ENCODE measurements around the gene SLAMF7.
"Not testable (repeated sequence)": the region's sequence is repeated elsewhere in the genome, so short reads cannot be mapped to it uniquely, and the experiment has no call there.

The SLAMF7 gene

DNA sequence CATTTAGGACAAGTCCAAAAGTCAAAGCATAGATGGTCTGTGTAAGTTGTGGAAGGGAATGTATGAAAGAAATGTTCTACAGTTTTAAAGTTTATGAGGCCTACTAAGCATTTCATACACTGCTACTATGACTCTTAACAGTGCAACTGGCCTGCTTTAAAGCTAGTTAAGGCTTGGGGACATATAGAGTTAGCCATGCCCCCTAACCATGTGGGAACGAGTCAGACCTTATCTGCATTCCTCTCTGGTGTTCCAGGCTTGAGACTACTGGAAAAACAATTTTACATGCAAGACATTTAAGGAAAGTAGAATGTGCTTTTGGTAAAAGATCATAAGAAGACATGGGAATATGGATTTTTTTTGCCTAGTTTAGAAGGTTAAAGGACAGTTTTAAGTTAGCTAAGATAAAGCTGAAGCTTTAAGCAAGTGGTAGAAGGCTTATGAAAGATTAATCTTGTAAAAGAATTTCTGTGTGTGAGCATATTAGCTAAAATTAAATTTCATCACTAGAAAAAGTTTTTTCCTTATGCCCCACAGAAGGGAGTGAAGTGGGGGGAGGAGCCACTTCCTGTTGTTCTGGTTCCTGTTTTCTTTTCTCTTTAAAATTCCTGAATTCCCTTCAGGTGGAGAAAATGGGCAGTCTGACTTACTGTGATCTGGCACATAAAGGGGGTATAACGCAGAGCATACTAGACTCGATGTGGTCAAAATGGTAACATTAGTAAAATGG, 18.5 kb upstream of the SLAMF7 start:
- in situ Hi-C loops (cut with MboI; ENCODE audit: low sequenced_read_pairs): no loop called here

DNA sequence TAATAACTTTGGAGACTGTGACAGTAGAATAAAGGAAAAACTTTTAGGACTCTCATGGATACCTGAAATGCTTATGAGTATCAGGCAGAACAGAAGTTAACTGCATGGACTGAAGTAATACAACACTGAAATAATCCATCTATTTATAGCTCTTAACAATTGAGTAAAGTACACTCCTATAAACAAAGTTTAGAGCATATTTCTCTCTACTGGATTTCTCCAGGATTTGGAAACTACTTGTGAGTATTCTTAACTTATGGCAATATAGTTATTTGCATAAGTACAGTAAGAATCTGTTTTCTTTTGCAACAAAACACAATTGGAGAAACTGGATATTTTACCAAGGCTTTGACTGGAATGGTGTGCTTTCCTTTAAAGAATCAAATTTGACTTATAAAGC, 17.6 kb upstream of the SLAMF7 start:
- in situ Hi-C loops (cut with MboI; ENCODE audit: low sequenced_read_pairs): no loop called here

- in situ Hi-C loops (cut with MboI; ENCODE audit: low sequenced_read_pairs): no loop called here
Measured at GRCh38 chr1:160722726-160723125, 16.3 kb upstream of the SLAMF7 start.

GRCh38 chr1:160723332-160723731, 15.7 kb upstream of the SLAMF7 start:
- in situ Hi-C loops (cut with MboI; ENCODE audit: low sequenced_read_pairs): no loop called here

DNA sequence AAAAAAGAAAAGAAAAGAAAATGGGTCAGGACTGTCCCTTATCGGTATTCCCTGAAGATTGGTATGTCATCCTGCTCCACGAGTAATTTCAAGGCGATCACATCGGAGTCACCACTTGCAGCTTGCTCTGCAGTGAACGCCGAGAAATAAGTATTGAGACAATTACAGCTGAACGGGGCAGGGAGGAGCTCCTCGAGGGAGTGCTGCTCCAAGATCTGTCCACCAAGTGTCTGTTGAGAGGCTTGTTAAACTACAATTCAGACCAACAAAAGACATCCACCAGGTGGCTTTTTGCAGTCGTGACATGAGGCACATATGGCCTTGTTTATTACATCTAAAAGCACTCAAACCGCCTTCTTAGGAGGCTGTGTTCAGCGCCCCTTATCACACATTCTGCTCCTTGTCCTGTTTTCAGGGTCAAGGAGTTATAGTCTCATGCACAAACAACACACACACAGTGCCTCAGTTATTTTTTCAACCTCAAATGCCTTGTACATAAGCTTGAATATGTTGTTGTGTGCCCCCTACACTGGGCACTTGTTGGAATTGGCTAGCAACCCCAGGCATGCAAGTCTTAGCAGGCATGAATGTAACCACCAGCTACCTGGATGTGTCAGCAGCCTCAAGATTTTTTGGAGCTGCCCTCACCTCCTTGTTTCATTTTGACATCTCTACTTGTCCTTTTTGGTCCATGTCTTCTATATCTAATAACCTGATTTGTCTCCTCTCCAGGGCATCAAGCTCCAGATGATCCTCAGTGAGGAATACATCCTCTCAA, 14.4 kb upstream of the SLAMF7 start:
- in situ Hi-C loops (cut with MboI; ENCODE audit: low sequenced_read_pairs): no loop called here

DNA sequence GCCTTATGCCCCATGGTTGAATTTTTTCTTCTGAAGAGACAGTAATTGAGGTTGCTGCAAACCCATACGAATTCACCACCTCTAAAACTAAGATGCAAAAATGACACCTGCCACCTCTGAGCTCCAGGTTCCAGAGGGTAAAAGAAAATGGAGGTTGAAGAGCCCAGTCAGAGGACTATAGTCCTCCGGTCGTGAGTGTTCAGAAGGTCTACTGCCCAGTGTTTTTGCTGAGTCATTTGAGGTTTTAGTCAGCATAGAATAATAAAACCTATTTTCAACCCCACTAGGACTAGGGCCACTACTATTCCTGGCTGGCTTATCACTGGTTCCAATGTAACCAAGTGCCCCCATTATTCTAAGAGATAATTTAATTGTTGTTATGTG, 12.9 kb upstream of the SLAMF7 start:
- in situ Hi-C loops (cut with MboI; ENCODE audit: low sequenced_read_pairs): no loop called here

- in situ Hi-C loops (cut with MboI; ENCODE audit: low sequenced_read_pairs): no loop called here
Measured at GRCh38 chr1:160726498-160727315, 12.3 kb upstream of the SLAMF7 start.

- in situ Hi-C loops (cut with MboI; ENCODE audit: low sequenced_read_pairs): no loop called here
Measured at GRCh38 chr1:160727316-160727640, 11.8 kb upstream of the SLAMF7 start.

GRCh38 chr1:160731564-160731963, 7.5 kb upstream of the SLAMF7 start:
- in situ Hi-C loops (cut with MboI; ENCODE audit: low sequenced_read_pairs): not testable (repeated sequence)

DNA sequence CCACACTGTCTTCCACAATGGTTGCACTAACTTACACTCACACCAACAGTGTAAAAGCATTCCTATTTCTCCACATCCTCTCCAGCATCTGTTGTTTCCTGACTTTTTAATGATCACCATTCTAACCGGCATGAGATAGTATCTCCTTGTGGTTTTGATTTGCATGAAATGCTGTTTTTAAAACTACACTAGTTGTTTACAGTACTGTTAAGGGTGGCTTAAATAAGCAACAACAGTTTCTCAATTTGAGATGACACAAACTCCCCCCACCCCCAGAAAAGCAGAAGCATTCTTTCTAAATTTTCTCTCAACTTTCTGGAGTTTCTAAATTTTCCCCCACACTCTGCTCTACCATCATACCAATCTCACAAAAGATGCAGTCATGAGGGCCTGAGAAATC, 7.1 kb upstream of the SLAMF7 start:
- in situ Hi-C loops (cut with MboI; ENCODE audit: low sequenced_read_pairs): no loop called here

DNA sequence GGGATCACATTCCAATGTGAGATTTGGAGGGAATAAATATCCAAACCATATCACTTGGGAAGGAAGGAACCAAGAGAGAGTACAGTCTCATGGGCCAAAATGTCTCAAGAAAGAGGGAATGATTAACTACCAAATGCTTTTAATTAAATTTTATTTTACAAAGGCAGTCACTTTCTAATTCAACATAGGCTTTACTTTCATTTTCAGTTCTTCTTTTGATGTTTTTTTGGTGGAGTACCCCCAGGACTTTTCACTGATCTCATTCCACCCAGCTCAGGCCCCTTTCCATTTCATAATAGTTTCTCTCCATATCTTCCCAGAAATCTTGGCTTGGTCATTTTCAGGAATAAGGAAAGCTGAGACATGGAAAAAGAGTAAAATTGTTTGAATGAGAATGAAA, 5.1 kb upstream of the SLAMF7 start:
- in situ Hi-C loops (cut with MboI; ENCODE audit: low sequenced_read_pairs): no loop called here

GRCh38 chr1:160734301-160734700, 4.7 kb upstream of the SLAMF7 start:
- in situ Hi-C loops (cut with MboI; ENCODE audit: low sequenced_read_pairs): no loop called here

GRCh38 chr1:160738271-160738670, 776 bp upstream of the SLAMF7 start:
- in situ Hi-C loops (cut with MboI; ENCODE audit: low sequenced_read_pairs): no loop called here

DNA sequence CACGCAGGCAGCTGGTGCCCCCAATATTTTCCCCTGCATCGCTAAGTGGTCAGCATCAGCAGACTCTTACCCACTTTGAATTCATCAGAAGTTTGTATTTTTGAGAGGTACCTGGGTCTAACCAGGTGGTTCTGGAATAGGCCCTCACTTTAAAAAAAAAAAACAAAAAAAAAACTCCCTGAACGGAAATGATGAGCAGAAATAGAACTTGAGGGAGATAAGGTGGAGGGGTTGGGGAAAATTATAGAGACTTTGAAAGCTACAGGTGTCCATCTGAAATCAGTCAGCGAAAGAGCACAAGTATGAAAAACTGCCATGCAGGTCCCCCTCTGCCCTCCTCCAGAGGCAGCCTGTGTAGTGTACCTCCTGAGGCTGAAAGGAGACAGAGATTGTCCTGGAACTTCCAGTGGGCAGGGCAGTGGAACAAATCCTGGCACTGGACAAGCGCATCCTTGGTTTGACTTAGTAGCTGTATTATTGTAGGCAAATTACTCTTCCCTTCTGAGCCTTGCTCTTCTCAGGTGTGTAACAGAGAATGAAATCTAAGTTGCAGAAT, 1.2 kb downstream of the SLAMF7 start:
- in situ Hi-C loops (cut with MboI; ENCODE audit: low sequenced_read_pairs): no loop called here

DNA sequence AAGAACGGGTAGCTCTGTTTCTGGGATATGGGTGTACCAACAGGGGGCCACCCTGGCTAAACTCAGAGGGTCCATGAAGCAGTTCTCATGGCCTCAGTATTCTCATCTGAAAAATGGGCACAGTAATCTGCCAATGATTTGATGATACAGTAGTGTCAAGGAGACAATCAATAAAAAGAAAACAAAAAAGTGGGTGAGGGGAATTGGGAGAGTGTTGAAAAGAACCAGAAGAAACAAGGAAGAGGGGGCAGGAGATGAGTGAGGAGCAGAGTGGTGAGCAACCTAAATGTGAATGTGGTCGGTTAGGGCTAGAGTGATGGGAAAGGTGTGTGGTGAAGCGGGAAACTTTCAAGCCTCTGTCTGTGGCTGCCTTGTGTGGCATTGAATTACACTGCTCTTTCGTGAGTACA, 2.0 kb downstream of the SLAMF7 start:
- in situ Hi-C loops (cut with MboI; ENCODE audit: low sequenced_read_pairs): no loop called here

- in situ Hi-C loops (cut with MboI; ENCODE audit: low sequenced_read_pairs): no loop called here
Measured at GRCh38 chr1:160741612-160742348, 2.7 kb downstream of the SLAMF7 start.

GRCh38 chr1:160742428-160743127, 3.5 kb downstream of the SLAMF7 start:
- in situ Hi-C loops (cut with MboI; ENCODE audit: low sequenced_read_pairs): no loop called here

- in situ Hi-C loops (cut with MboI; ENCODE audit: low sequenced_read_pairs): no loop called here
Measured at GRCh38 chr1:160743266-160743665, 4.2 kb downstream of the SLAMF7 start.

GRCh38 chr1:160744199-160744851, 5.3 kb downstream of the SLAMF7 start:
- in situ Hi-C loops (cut with MboI; ENCODE audit: low sequenced_read_pairs): no loop called here
